T-helper 1 cell treated with Interleukin-12 subunit alpha and Interleukin-12 subunit beta and Interleukin-4 antibody, amounts not matched to agents 30 μg/mL and 1 μg/mL, for 36 hours (primary cell): ENCODE data around the gene IKZF1.

Source experiments
- H3K27ac Mint-ChIP-seq: one replicate; pipeline ENCODE4 v1.8.0; 2021; ENCODE audit warnings: mild to moderate bottlenecking, mixed read lengths
- H3K27me3 Mint-ChIP-seq: one replicate; pipeline ENCODE4 v1.8.0; 2021; ENCODE audit warnings: low read depth, mixed read lengths
- H3K36me3 Mint-ChIP-seq: one replicate; pipeline ENCODE4 v1.8.0; 2021; ENCODE audit warnings: low read depth, mixed read lengths
- H3K4me1 Mint-ChIP-seq: one replicate; pipeline ENCODE4 v1.8.0; 2021; ENCODE audit warnings: low read depth, mixed read lengths
- H3K4me3 Mint-ChIP-seq: one replicate; pipeline ENCODE4 v1.8.0; 2021; ENCODE audit warnings: mild to moderate bottlenecking, moderate library complexity, mixed read lengths
- H3K9me3 Mint-ChIP-seq: one replicate; pipeline ENCODE4 v1.8.0; 2021; ENCODE audit warnings: mixed read lengths

IKZF1 gene

GRCh38 chr7:50448823-50449222 is 144.3 kb downstream of the IKZF1 start:
- H3K4me1 Mint-ChIP-seq: peaks cover 41% of the 10 kb centered on the region
- H3K9me3 Mint-ChIP-seq: no peaks in the 10 kb centered on the region
- H3K27me3 Mint-ChIP-seq: peaks cover 9% of the 10 kb centered on the region
- H3K36me3 Mint-ChIP-seq: peaks cover 27% of the 10 kb centered on the region
- H3K27ac Mint-ChIP-seq: peak overlapping the region; percentile 23
- H3K4me3 Mint-ChIP-seq: peak overlapping the region; percentile 92

GRCh38 chr7:50449501-50449880 is 145.0 kb downstream of the IKZF1 start:
- Mint-ChIP-seq H3K27ac (peak overlapping the region; percentile 23), H3K36me3 (peaks cover 23% of the 10 kb centered on the region), H3K4me1 (peaks cover 36% of the 10 kb centered on the region), H3K27me3 (peaks cover 10% of the 10 kb centered on the region), H3K4me3 (peak overlapping the region; percentile 92), H3K9me3 (no peaks in the 10 kb centered on the region)

- H3K4me1 Mint-ChIP-seq: peaks cover 36% of the 10 kb centered on the region
Measured at GRCh38 chr7:50449881-50450589, 145.5 kb downstream of the IKZF1 start, which contains the start of gene FIGNL1. FIGNL1 (minus strand) TSS chr7:50450350; CDS start chr7:50447287, 3,063 bp downstream.

GRCh38 chr7:50450590-50451032 is 146.1 kb downstream of the IKZF1 start:
- Mint-ChIP-seq H3K36me3 (peaks cover 18% of the 10 kb centered on the region), H3K27me3 (peaks cover 17% of the 10 kb centered on the region), H3K4me3 (peak overlapping the region; percentile 92), H3K27ac (peak overlapping the region; percentile 23), H3K4me1 (peaks cover 33% of the 10 kb centered on the region), H3K9me3 (no peaks in the 10 kb centered on the region)

More at GRCh38 chr7:50449881-50450589, 145.5 kb downstream of the IKZF1 start, which contains the start of gene FIGNL1:
- Mint-ChIP-seq H3K4me3 (peak within 1 kb of the TSS; percentile 92), H3K27ac (peak within 1 kb of the TSS; percentile 23), H3K27me3 (peaks cover 13% of the 10 kb centered on the region), H3K36me3 (peaks cover 23% of the 10 kb centered on the region), H3K9me3 (no peaks in the 10 kb centered on the region)
